Calu3 (cell line): Measurements from ENCODE around the gene LYPD3. TPM values are rescaled to one million over a fixed set of nuclear protein-coding genes. Genes with fewer than 3 reads are reported as not detected.

ENCODE experiments used
- BruUV-seq: library from RNA; stranded (reverse); fragments of 400-500 nt; replicated peaks from 2 replicates; lab custom pipeline; 2021; lab: Mats Ljungman, UMichigan
- CTCF ChIA-PET: fragments of 300-600 bp; sonication (Branson Sonifier 250); formaldehyde crosslinking; loops from one replicate; lab custom pipeline; 2022; ENCODE audit warnings: antibody characterized with exemption; lab: Charles Lee
- DNase-seq: peaks from one replicate; pipeline ENCODE4 v3.0.0; 2022
- H3K27ac Mint-ChIP-seq: one replicate; pipeline ENCODE4 v1.8.0; 2022; ENCODE audit warnings: mixed read lengths; ENCODE audit not compliant: unreplicated experiment
- H3K27me3 Mint-ChIP-seq: one replicate; pipeline ENCODE4 v1.8.0; 2022; ENCODE audit warnings: mixed read lengths; ENCODE audit not compliant: unreplicated experiment
- H3K36me3 Mint-ChIP-seq: one replicate; pipeline ENCODE4 v1.8.0; 2022; ENCODE audit warnings: mild to moderate bottlenecking, moderate library complexity, mixed read lengths; ENCODE audit not compliant: insufficient read depth, unreplicated experiment
- H3K4me1 Mint-ChIP-seq: one replicate; pipeline ENCODE4 v1.8.0; 2022; ENCODE audit warnings: mild to moderate bottlenecking, low read depth, mixed read lengths; ENCODE audit not compliant: unreplicated experiment
- H3K4me3 Mint-ChIP-seq: one replicate; pipeline ENCODE4 v1.8.0; 2022; ENCODE audit warnings: mild to moderate bottlenecking, low read depth, moderate library complexity, mixed read lengths; ENCODE audit not compliant: unreplicated experiment
- H3K9me3 Mint-ChIP-seq: one replicate; pipeline ENCODE4 v1.8.0; 2022; ENCODE audit warnings: low read depth, mixed read lengths; ENCODE audit not compliant: unreplicated experiment
- intact Hi-C: fragments of 100-400 bp; cut with micrococcal nuclease; formaldehyde crosslinking; loops from one replicate; pipeline ENCODE4 v1.10.0; 2022; ENCODE audit not compliant: unreplicated experiment
- total RNA-seq: library from RNA; stranded (reverse); gene quantifications from 2 replicates; pipeline ENCODE4 v1.2.3, GENCODE V29; 2022
- TF ChIP-seq, protein P1 (sequence below): fragments of 200-600 bp; IDR thresholded peaks from one replicate; pipeline ENCODE4 v1.8.0; 2022; ENCODE audit warnings: antibody characterized with exemption; ENCODE audit not compliant: unreplicated experiment

Gene LYPD3
- total RNA-seq, 1 experiment from 2014 or later = 6.6 TPM

DNA sequence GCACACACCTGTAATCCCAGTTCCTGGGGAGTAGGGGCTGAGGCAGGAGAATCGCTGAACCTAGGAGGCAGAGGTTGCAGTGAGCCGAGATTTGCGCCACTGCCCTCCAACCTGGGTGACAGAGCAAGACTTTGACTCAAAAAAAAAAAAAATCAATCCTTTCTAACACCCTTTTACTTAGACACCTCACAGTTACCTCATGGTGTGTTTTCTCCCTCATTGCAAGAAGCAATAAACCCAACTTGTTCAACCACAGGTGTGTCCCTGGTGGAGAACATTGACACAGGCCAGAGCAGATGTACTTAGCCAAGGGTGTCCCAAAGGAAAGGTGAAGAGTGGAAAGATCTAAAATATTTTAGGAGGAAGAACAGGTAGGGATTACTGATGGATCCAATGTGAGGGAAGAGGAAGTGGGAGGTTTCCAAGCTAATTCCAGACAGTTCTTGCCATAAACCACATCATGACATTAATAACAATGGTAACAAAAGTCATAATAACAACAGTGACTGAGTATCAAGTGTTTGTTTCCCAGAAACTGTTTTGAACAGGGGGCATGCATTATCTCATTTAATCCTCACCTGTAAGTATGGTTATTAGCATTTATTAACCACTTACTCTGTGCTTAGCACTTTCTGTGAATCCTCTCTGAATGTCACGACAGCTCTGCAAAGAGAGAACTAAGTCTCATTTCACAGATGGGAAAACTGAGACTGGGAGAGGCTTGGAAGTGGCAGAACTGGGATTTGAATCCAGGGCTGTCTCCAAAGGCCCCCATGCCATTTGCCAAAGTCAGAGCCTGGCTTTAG, 3.1 kb upstream of the LYPD3 start:
- no peaks in the 10 kb centered on the region for H3K9me3 Mint-ChIP-seq
- H3K36me3 Mint-ChIP-seq = peaks cover 35% of the 10 kb centered on the region
- H3K27ac Mint-ChIP-seq = peak overlapping the region; percentile 80
- CTCF ChIA-PET = interaction anchor here (0.8 to 1.2 kb wide), 2 partner anchors 35 to 43 kb away, joined by 3 read pairs; no protein-coding TSS in a partner anchor
- intact Hi-C loops = no loop called here
- H3K4me1 Mint-ChIP-seq = peaks cover 49% of the 10 kb centered on the region
- TF ChIP-seq, protein P1, sequence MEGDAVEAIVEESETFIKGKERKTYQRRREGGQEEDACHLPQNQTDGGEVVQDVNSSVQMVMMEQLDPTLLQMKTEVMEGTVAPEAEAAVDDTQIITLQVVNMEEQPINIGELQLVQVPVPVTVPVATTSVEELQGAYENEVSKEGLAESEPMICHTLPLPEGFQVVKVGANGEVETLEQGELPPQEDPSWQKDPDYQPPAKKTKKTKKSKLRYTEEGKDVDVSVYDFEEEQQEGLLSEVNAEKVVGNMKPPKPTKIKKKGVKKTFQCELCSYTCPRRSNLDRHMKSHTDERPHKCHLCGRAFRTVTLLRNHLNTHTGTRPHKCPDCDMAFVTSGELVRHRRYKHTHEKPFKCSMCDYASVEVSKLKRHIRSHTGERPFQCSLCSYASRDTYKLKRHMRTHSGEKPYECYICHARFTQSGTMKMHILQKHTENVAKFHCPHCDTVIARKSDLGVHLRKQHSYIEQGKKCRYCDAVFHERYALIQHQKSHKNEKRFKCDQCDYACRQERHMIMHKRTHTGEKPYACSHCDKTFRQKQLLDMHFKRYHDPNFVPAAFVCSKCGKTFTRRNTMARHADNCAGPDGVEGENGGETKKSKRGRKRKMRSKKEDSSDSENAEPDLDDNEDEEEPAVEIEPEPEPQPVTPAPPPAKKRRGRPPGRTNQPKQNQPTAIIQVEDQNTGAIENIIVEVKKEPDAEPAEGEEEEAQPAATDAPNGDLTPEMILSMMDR = no peak
- no peaks in the 10 kb centered on the region for H3K27me3 Mint-ChIP-seq
- DNase-seq = no peak
- BruUV-seq = no TSS peak
- H3K4me3 Mint-ChIP-seq = peak overlapping the region; percentile 24

DNA sequence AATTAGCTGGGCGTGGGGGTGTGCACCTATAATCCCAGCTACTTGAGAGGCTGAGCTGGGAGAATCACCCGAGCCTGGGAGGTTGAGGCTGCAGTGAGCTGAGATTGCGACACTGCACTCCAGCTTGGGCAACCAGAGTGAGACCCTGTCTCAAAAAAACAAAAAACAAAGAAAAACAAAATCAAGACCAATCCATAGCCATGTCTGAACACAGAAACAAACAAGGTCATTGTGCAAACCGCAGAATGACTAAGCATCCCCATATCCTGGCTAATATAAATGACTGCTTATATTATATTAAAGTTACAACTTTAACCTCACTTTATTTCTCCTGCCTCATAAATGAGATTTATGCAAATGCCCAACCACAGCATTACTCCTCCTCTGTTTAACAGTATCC, 2.3 kb upstream of the LYPD3 start:
- TF ChIP-seq, protein P1 = no peak
- intact Hi-C loops = no loop called here
- CTCF ChIA-PET = interaction anchor here (0.8 to 1.2 kb wide), 2 partner anchors 36 to 42 kb away, joined by 3 read pairs; no protein-coding TSS in a partner anchor
- no peaks in the 10 kb centered on the region for H3K9me3 Mint-ChIP-seq
- no TSS peak for BruUV-seq
- H3K4me3 Mint-ChIP-seq = peak overlapping the region; percentile 24
- peak; percentile 28 for DNase-seq
- H3K27ac Mint-ChIP-seq = peak overlapping the region; percentile 80
- H3K36me3 Mint-ChIP-seq = peaks cover 36% of the 10 kb centered on the region
- no peaks in the 10 kb centered on the region for H3K27me3 Mint-ChIP-seq
- H3K4me1 Mint-ChIP-seq = peaks cover 49% of the 10 kb centered on the region

DNA sequence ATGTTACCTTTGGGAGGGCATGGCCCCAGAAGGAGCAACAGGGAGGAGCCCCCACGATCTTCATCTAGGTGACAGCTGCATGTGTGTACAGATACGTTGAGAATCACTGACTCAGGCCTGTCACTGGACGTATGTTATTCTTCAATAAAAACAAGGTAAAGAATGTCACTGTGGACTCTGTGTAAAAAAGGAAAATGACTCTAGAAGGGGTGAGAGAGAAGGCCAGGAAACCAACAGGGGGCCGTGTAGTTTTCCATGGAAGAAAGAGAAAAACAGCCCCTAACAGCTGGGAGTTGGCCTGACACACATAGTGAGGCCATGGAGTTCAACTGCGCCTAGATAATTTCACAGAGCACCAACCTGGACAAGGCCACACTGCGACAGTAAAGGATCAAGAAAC, 1.9 kb upstream of the LYPD3 start:
- H3K4me1 Mint-ChIP-seq = peaks cover 49% of the 10 kb centered on the region
- H3K4me3 Mint-ChIP-seq = peak overlapping the region; percentile 24
- TF ChIP-seq, protein P1 = no peak
- intact Hi-C loops = no loop called here
- peaks cover 36% of the 10 kb centered on the region for H3K36me3 Mint-ChIP-seq
- no peaks in the 10 kb centered on the region for H3K27me3 Mint-ChIP-seq
- H3K27ac Mint-ChIP-seq = peak overlapping the region; percentile 80
- CTCF ChIA-PET = interaction anchor here (1.2 kb wide), 1 partner anchor 42 kb away, joined by 3 read pairs; no protein-coding TSS in a partner anchor
- DNase-seq = no peak
- BruUV-seq = no TSS peak
- no peaks in the 10 kb centered on the region for H3K9me3 Mint-ChIP-seq

DNA sequence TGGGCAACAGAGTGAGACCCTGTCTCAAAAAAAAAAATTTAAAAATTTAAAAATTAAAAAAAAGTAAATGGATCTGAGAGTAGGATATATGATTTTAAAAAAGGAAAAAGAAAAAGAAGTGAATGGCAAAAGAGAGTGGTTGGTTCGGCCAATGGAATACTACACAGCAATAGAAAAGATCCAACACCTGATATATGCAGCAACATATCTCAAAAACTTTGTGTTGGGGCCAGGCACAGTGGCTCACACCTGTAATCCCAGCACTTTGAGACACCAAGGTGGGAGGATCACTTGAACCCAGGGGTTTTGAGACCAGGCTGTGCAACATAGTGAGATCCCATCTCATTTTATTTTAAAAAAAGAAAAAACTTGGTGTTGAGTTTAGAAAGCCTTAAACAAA, 1.4 kb upstream of the LYPD3 start:
- Mint-ChIP-seq H3K36me3 (peaks cover 36% of the 10 kb centered on the region), H3K4me3 (peak overlapping the region; percentile 24), H3K27me3 (no peaks in the 10 kb centered on the region), H3K4me1 (peaks cover 49% of the 10 kb centered on the region), H3K27ac (peak overlapping the region; percentile 80), H3K9me3 (no peaks in the 10 kb centered on the region)
- intact Hi-C loops = no loop called here
- BruUV-seq = no TSS peak
- DNase-seq = no peak
- CTCF ChIA-PET = interaction anchor here (1.2 to 1.4 kb wide), 2 partner anchors 28 to 58 kb away, joined by 3 to 8 read pairs; no protein-coding TSS in a partner anchor
- TF ChIP-seq, protein P1 = no peak
